Keratinocyte (primary cell): ENCODE results near the gene CNOT9. TPM values are rescaled to one million over a fixed set of nuclear protein-coding genes. Genes with fewer than 3 reads are reported as not detected.

ENCODE experiments used
- DNase-seq: peaks from one replicate; pipeline ENCODE4 v3.0.0-alpha.2; 2011; ENCODE audit warnings: low read depth, missing footprints, low spot score
- FAIRE-seq: peaks from 2 replicates; lab custom pipeline; 2011; peaks lifted over from hg19 to GRCh38; lab: Jason Lieb, UNC
- H2AFZ ChIP-seq: 2 replicates; pipeline ENCODE4 v1.6.0; 2012; ENCODE audit warnings: low read length, control low read depth, inconsistent platforms; ENCODE audit not compliant: control insufficient read depth
- H3K27ac ChIP-seq: 2 replicates; pipeline ENCODE4 v1.5.1; 2011; ENCODE audit warnings: low read length; ENCODE audit not compliant: control insufficient read depth, insufficient read depth
- H3K27me3 ChIP-seq: 3 replicates; pipeline ENCODE4 v1.6.0; 2011; ENCODE audit warnings: low read length; ENCODE audit not compliant: control insufficient read depth, insufficient read depth; ENCODE audit errors: extremely low read depth
- H3K36me3 ChIP-seq, 2 experiments: 2 replicates in 1 of 2; 3 replicates in 1 of 2; pipeline ENCODE4 v1.5.1; 2011; ENCODE audit warnings: low read length in 2 of 2, mild to moderate bottlenecking in 1 of 2; ENCODE audit not compliant: control insufficient read depth in 2 of 2, insufficient read depth in 2 of 2; ENCODE audit errors: extremely low read depth in 1 of 2
- H3K4me1 ChIP-seq: 3 replicates; pipeline ENCODE4 v1.5.1; 2011; ENCODE audit warnings: low read length; ENCODE audit not compliant: control insufficient read depth, insufficient read depth; ENCODE audit errors: extremely low read depth
- H3K4me2 ChIP-seq: 3 replicates; pipeline ENCODE4 v1.6.0; 2011; ENCODE audit warnings: low read depth, low read length; ENCODE audit not compliant: control insufficient read depth, insufficient read depth; ENCODE audit errors: extremely low read depth
- H3K4me3 ChIP-seq, 3 experiments: fragments of 200-600 bp in 1 of 3; sonication (generic) in 1 of 3; 2 replicates in 2 of 3; 3 replicates in 1 of 3; pipeline ENCODE4 v1.5.1; 2011 to 2016; ENCODE audit warnings: low read length in 3 of 3, mild to moderate bottlenecking in 3 of 3, control low read depth in 2 of 3, inconsistent platforms in 1 of 3, low read depth in 1 of 3, mixed read lengths in 1 of 3, mixed run types in 1 of 3, moderate library complexity in 1 of 3; ENCODE audit not compliant: control insufficient read depth in 2 of 3, insufficient read depth in 2 of 3; ENCODE audit errors: extremely low read depth in 1 of 3
- H3K79me2 ChIP-seq: 2 replicates; pipeline ENCODE4 v1.6.0; 2012; ENCODE audit warnings: low read length; ENCODE audit not compliant: control insufficient read depth, insufficient read depth
- H3K9ac ChIP-seq: 3 replicates; pipeline ENCODE4 v1.6.0; 2011; ENCODE audit warnings: low read length; ENCODE audit not compliant: control insufficient read depth, insufficient read depth; ENCODE audit errors: extremely low read depth
- H3K9me1 ChIP-seq: 3 replicates; pipeline ENCODE4 v1.6.0; 2011; ENCODE audit warnings: low read length; ENCODE audit not compliant: control insufficient read depth, insufficient read depth; ENCODE audit errors: extremely low read depth
- H3K9me3 ChIP-seq: 2 replicates; pipeline ENCODE4 v1.5.1; 2012; ENCODE audit warnings: low read depth, low read length; ENCODE audit not compliant: control insufficient read depth
- H4K20me1 ChIP-seq: 3 replicates; pipeline ENCODE4 v1.6.0; 2011; ENCODE audit warnings: low read length; ENCODE audit not compliant: control insufficient read depth, insufficient read depth; ENCODE audit errors: extremely low read depth
- EZH2 ChIP-seq: IDR thresholded peaks from one replicate; pipeline ENCODE4 v1.6.1; 2012; ENCODE audit warnings: inconsistent platforms, mild to moderate bottlenecking, low read length, moderate library complexity
- dilution Hi-C: fragments of 300-500 bp; cut with MboI; formaldehyde crosslinking; loops from one replicate; pipeline ENCODE4 v1.7.0; 2020; ENCODE audit warnings: low sequenced_read_pairs; ENCODE audit not compliant: extremely low pct_ligation_motif_present
- polyA plus RNA-seq, 5 experiments: library from polyadenylated mRNA; depleted of rRNA in 3 of 5; stranded (reverse) in 3 of 5; stranded (forward) in 1 of 5; unstranded in 1 of 5; fragments of >200 nt; gene quantifications; 1 replicate in 1 of 5; 2 replicates in 3 of 5; 3 replicates in 1 of 5; pipeline versions ENCODE4 v1.2.1 to v1.2.3, GENCODE V29; 2011 to 2012; ENCODE audit warnings: missing spikeins in 2 of 5, low read depth in 1 of 5, low replicate concordance in 1 of 5
- TF ChIP-seq, protein P1 (sequence below), 3 experiments: IDR thresholded peaks in 1 of 3; conservative IDR thresholded peaks in 1 of 3; optimal IDR thresholded peaks in 1 of 3; 2 replicates in 2 of 3; 3 replicates in 1 of 3; pipeline versions ENCODE3 to v1.5.1; 2011; ENCODE audit warnings: low read length in 3 of 3, mild to moderate bottlenecking in 3 of 3, moderate library complexity in 2 of 3, control low read depth in 1 of 3, inconsistent platforms in 1 of 3; ENCODE audit not compliant: insufficient read depth in 2 of 3; ENCODE audit errors: extremely low read depth in 1 of 3

The CNOT9 gene
- polyA plus RNA-seq, 1 donor (not counting 4 experiments of a cell fraction or from before 2014, with no cell fraction given) = 66.7 TPM

- Histone ChIP-seq H3K4me1 (peaks cover 23% of the 10 kb centered on the region), H3K4me2 (no peak overlapping the region), H4K20me1 (peaks cover 3% of the 10 kb centered on the region), H3K9me1 (no peaks in the 10 kb centered on the region), H3K79me2 (peaks cover 19% of the 10 kb centered on the region), H2AFZ (no peak overlapping the region), H3K36me3 (peaks cover 42 to 66% of the 10 kb centered on the region in 2 experiments), H3K27ac (peak overlapping the region; percentile 74), H3K27me3 (no peaks in the 10 kb centered on the region), H3K9ac (no peak overlapping the region), H3K9me3 (no peaks in the 10 kb centered on the region), H3K4me3 (no peak overlapping the region)
- DNase-seq = no peak
- dilution Hi-C loops = no loop called here
- FAIRE-seq = no peak
- TF ChIP-seq EZH2 = no peak
- TF ChIP-seq, protein P1, sequence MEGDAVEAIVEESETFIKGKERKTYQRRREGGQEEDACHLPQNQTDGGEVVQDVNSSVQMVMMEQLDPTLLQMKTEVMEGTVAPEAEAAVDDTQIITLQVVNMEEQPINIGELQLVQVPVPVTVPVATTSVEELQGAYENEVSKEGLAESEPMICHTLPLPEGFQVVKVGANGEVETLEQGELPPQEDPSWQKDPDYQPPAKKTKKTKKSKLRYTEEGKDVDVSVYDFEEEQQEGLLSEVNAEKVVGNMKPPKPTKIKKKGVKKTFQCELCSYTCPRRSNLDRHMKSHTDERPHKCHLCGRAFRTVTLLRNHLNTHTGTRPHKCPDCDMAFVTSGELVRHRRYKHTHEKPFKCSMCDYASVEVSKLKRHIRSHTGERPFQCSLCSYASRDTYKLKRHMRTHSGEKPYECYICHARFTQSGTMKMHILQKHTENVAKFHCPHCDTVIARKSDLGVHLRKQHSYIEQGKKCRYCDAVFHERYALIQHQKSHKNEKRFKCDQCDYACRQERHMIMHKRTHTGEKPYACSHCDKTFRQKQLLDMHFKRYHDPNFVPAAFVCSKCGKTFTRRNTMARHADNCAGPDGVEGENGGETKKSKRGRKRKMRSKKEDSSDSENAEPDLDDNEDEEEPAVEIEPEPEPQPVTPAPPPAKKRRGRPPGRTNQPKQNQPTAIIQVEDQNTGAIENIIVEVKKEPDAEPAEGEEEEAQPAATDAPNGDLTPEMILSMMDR (optimal IDR thresholded peaks at IDR 0.05 in 1 of 3, IDR thresholded peaks at IDR 0.05 in 1 of 3, conservative IDR thresholded peaks at IDR 0.05 in 1 of 3; ENCODE audit: extremely low read depth in 1 of 3, insufficient read depth in 2 of 3, low read length in 3 of 3) = no peak
Observed at GRCh38 chr2:218643751-218644310, 75.2 kb downstream of the CNOT9 start.

GRCh38 chr2:218644721-218645120, 76.1 kb downstream of the CNOT9 start:
- H3K27ac ChIP-seq = peak overlapping the region; percentile 74
- no peak for FAIRE-seq
- dilution Hi-C loops = no loop called here
- H4K20me1 ChIP-seq = peaks cover 3% of the 10 kb centered on the region
- H2AFZ ChIP-seq = no peak overlapping the region
- no peaks in the 10 kb centered on the region for H3K9me3 ChIP-seq
- no peaks in the 10 kb centered on the region for H3K9me1 ChIP-seq
- DNase-seq = no peak
- H3K4me1 ChIP-seq = peaks cover 23% of the 10 kb centered on the region
- peaks cover 46 to 67% of the 10 kb centered on the region in 2 experiments for H3K36me3 ChIP-seq
- no peak overlapping the region for H3K4me3 ChIP-seq
- no peaks in the 10 kb centered on the region for H3K27me3 ChIP-seq
- no peak overlapping the region for H3K4me2 ChIP-seq
- H3K9ac ChIP-seq = peak overlapping the region; percentile 20
- TF ChIP-seq, protein P1 (optimal IDR thresholded peaks at IDR 0.05 in 1 of 3, IDR thresholded peaks at IDR 0.05 in 1 of 3, conservative IDR thresholded peaks at IDR 0.05 in 1 of 3; ENCODE audit: extremely low read depth in 1 of 3, insufficient read depth in 2 of 3, low read length in 3 of 3) = peak in 1 of 3 experiments; percentile 18
- TF ChIP-seq EZH2 = no peak
- H3K79me2 ChIP-seq = peaks cover 19% of the 10 kb centered on the region
